Measurements from ENCODE around the gene CD151. TPM values are rescaled to one million over a fixed set of nuclear protein-coding genes. Genes with fewer than 3 reads are reported as not detected.

Gene CD151
- total RNA-seq, 1 donor from 2014 or later, result 776 TPM

DNA sequence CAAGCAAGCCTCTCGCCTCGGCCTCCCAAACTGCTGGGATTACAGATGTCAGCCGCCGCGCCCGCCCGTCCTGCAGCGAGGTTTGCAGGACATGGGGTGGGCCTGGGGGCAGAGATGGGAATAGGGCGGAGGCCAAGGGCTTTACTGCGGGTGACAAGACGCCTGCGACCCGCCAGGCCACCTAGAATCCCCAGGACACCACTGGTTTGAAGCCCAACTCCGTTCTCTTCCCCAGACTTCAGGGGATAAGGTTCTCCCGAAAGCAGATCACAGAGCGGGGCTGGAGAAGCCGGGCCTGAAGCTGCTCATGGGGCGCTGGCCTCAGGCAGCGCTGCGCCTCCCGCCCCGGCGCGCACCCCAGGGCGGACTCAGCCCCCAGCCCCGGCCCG lies 9.2 kb downstream of the CD151 start:
- DNase-seq (ENCODE audit: low spot score), result no peak

DNA sequence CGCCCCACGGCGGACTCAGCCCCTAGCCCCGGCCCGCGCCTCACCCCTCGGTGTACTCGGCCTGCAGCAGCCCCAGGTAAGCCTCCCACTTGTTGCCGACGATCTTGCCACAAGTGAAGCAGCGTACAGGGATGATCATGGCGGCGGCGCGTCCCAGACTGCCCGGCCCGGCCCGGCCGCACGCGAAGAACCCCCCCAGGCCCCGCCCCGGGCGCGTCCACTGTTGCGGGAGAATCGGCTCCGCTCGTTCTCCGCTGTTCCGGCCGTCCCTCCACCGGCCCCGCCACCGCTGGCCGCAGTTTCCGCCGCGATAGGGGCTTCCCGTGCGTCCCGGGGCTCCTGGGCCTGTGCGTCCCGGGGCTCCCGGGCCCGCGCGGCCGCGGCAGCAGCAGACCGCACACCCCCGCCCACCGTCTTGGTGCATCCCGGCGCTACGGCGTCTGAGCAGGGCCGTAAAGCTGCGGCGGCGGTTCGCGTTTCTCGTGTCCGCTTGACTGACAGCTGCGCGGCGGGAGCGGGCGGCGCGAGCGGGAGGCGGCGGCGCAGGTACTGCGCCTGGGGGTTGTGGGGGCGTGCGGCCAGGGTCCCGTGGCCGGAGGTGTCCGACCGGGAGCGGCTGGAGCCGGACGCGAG lies 9.7 kb downstream of the CD151 start, which contains the start of the genes POLR2L and TSPAN4:
POLR2L (minus strand) TSS at position 160 of the 633 bp plus-strand sequence; CDS start at position 139, 21 bp downstream.
TSPAN4 (plus strand) TSS at position 483 of the 633 bp plus-strand sequence. CDS start 7,453 bp downstream, outside the sequence.
- DNase-seq (ENCODE audit: low spot score), result peak; percentile 97

DNA sequence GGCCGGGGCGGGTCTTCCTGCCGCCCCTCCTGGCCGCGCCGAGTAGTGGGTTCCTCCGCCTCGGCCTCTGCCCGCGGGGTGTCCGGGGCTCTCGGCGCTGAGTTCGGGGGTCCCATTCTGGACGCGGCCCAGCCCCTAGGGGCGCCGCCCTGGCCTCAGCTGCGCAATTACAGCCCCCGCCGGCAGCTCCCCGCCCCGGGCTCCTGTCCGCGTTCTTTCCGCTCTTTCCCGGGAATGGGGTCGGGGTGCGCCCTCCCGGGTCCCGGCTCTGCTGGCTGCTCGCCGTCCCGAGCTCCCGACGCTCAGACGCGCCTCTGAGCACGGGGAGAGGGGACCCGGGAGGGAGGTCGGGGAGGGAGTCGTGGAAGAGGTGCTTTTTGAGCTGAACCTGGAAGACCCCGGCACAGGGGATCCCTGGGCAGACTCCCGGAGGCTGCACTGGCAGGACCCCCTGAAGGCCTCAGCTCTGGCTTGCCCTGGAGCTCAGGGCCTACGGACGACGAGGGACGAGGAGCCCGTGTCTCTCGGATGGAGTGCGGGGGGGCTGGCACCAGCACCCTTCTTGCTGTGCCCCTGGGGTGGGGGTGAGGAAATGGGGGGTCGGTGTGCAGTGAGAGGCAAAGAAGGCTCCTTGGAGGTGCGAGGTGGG lies 10.5 kb downstream of the CD151 start:
- no peak for DNase-seq (ENCODE audit: low spot score)

GRCh38 chr11:843818-844692 lies 11.3 kb downstream of the CD151 start:
- DNase-seq (ENCODE audit: low spot score), result peak; percentile 97

DNA sequence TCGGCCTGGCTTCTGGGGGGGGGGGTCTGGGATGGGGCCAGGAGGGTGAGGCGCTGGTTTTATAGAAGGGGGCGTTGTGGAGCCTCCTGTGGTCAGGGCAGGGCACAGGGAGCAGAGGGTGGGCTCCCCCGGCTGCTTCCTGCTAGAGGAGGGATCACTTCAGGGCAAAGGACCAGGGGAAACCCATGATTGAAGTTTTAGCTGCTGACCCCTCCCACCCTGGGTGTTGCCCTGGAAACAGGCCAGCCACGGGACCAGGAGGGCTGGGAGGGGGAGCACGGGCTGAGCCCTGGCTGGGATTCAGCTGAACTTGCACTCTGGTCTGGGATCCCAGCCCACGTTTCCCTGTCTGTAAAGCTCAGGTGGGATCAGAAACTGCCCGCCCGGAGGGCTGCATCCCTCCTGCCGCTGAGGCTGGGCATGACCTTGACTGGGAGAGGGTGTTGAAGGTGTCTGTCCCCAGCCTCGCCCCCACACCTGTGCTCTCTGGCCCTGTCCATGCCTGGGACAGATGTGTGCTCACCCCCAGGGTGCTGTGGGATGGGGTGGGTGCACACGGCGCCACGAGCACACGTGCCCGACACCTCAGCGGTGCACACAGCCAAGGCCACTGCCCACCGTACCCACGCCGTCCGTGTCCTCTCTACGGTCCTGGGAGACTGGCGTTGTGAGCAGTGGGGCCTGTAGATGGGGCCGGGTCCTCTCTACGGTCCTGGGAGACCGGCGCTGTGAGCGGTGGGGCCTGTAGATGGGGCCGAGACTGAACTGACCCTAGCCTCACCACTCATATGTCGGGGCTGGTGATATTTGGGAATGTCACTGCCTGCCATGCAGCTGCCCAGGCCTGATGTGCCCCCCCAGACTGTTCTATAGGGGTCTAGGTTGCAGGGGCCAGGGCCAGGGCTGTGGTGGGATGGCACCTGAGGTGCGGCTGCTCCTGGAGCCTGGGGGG lies 12.2 kb downstream of the CD151 start:
- peak; percentile 96 for DNase-seq (ENCODE audit: low spot score)

GRCh38 chr11:845872-846495 lies 13.2 kb downstream of the CD151 start:
- DNase-seq (ENCODE audit: low spot score), result no peak

DNA sequence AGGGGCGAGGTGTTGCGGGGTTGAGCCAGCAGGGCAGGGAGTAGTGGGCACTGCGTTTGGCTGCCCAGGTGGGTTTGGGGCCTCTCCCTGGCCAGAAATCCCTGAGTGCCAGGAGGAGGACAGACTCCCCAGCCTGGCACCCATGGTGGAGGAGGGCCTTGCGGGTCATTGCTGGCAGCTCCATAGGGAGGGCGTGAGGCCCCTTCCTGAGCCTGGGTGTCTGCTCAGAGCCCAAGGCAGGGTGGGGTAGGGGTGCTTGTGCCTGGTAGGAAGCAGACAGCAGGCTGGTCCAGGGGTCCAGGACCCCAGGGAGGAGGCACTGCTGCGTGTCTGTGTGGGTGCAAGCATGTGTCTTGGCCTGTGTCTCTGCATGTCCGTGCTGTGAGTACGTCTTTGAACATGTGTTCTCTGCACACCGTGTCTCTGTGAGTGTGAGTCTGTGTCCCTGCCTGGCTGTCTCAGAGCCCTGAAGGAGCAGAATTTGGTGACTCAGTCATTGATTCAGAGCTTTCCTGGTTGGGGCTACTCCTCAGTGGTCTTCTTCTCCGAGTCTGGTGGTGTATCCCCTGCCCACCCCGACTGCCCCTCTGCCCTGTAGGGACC lies 13.8 kb downstream of the CD151 start:
- no peak for DNase-seq (ENCODE audit: low spot score)

DNA sequence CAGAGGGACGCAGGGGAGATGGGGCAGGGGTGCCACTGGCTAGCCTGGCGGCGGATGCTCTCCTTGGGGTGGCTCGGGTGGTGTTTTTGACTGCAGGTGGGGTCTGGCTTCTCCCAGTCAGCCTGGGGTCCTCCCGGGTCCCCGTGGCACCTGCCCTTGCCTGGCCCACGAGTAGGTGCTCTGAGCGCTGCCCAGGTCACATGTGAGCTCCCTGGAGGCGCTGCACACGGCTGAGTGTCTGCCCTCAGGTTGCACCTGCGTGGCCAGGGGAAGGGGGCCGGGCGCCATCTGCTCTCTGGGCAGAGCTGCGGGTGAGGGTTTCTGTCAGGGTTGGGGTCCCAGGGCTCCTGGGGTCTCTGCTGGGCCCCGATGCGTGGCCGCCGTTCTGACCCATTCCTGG lies 15.1 kb downstream of the CD151 start:
- no peak for DNase-seq (ENCODE audit: low spot score)

GRCh38 chr11:848380-848931 lies 15.7 kb downstream of the CD151 start:
- DNase-seq (ENCODE audit: low spot score), result no peak

- DNase-seq (ENCODE audit: low spot score), result no peak
These were observed 16.5 kb downstream of the CD151 start for GRCh38 chr11:849104-849824.

GRCh38 chr11:849951-850774 lies 17.4 kb downstream of the CD151 start:
- DNase-seq (ENCODE audit: low spot score), result no peak

- no peak for DNase-seq (ENCODE audit: low spot score)
These were observed 18.3 kb downstream of the CD151 start for GRCh38 chr11:850775-851763.

GRCh38 chr11:852762-853161 lies 20.0 kb downstream of the CD151 start:
- no peak for DNase-seq (ENCODE audit: low spot score)

GRCh38 chr11:853682-854448 lies 21.1 kb downstream of the CD151 start:
- no peak for DNase-seq (ENCODE audit: low spot score)

- no peak for DNase-seq (ENCODE audit: low spot score)
These were observed 22.0 kb downstream of the CD151 start for GRCh38 chr11:854601-855329.
